IPS DF 4.7 (cell line): ENCODE measurements around the gene VAC14.
"Not testable (repeated sequence)": the region's sequence is repeated elsewhere in the genome, so short reads cannot be mapped to it uniquely, and the experiment has no call there.

ENCODE experiments used
- DNase-seq: peaks from one replicate; pipeline ENCODE4 v3.0.0-alpha.2; 2013; ENCODE audit warnings: low spot score; ENCODE audit errors: extremely low read depth

The VAC14 gene

GRCh38 chr16:70681382-70682238 is 119.3 kb downstream of the VAC14 start:
- DNase-seq: no peak

- no peak for DNase-seq
Measured at GRCh38 chr16:70680495-70681381, 120.2 kb downstream of the VAC14 start.

- no peak for DNase-seq
Measured at GRCh38 chr16:70679671-70680494, 121.1 kb downstream of the VAC14 start.

- no peak for DNase-seq
Measured at GRCh38 chr16:70678898-70679670, 121.9 kb downstream of the VAC14 start.

GRCh38 chr16:70678121-70678897 is 122.6 kb downstream of the VAC14 start:
- DNase-seq: no peak

- DNase-seq: no peak
Measured at GRCh38 chr16:70677499-70678120, 123.3 kb downstream of the VAC14 start.

GRCh38 chr16:70676675-70677498 is 124.1 kb downstream of the VAC14 start:
- no peak for DNase-seq

- DNase-seq: no peak
Measured at GRCh38 chr16:70675851-70676513, 125.0 kb downstream of the VAC14 start.

- DNase-seq: no peak
Measured at GRCh38 chr16:70674221-70675014, 126.5 kb downstream of the VAC14 start.

GRCh38 chr16:70670938-70671337 is 130.0 kb downstream of the VAC14 start:
- not testable (repeated sequence) for DNase-seq

GRCh38 chr16:70670175-70670574 is 130.8 kb downstream of the VAC14 start:
- no peak for DNase-seq

GRCh38 chr16:70665806-70666735 is 134.9 kb downstream of the VAC14 start:
- DNase-seq: no peak

GRCh38 chr16:70665113-70665694 is 135.8 kb downstream of the VAC14 start:
- no peak for DNase-seq

GRCh38 chr16:70664325-70665112 is 136.4 kb downstream of the VAC14 start:
- no peak for DNase-seq
